Right ventricle myocardium inferior (tissue), 1 donor: ENCODE results near the gene DNAI2. TPM values are rescaled to one million over a fixed set of nuclear protein-coding genes. Genes with fewer than 3 reads are reported as not detected.

Source experiments
- ATAC-seq: fragments of 200-7000 bp; cut with Tn5 transposase; one replicate; pipeline ENCODE4 v1.9.1; 2020; ENCODE audit warnings: mild to moderate bottlenecking, moderate library complexity
- DNase-seq: peaks from one replicate; pipeline ENCODE4 v3.0.0; 2021; ENCODE audit errors: missing footprints
- intact Hi-C: fragments of 100-400 bp; cut with DNase I; formaldehyde crosslinking; loops from one replicate; pipeline ENCODE4 v1.11.0; 2022
- total RNA-seq: library from RNA; stranded (reverse); fragmentation: NEBNext Ultra II Directional; extraction: Animal tissue kit (Norgen Biotek cat#: 25700); gene quantifications from one replicate; pipeline ENCODE4 v1.2.1, GENCODE V29; 2021
- donor health status: DM: no; HTN: yes; CAD: no; lungs with severe emphysema.

The DNAI2 gene
- total RNA-seq, 1 donor from 2014 or later: not detected

- ATAC-seq (peak; percentile 93), DNase-seq (peak; percentile 62)
- intact Hi-C loops: loop anchor here (1.0 to 5.0 kb wide), 3 partner anchors 53 to 156 kb away; partner anchors contain the start of gene TTYH2
Measured at GRCh38 chr17:74295625-74296547, 21.9 kb downstream of the DNAI2 start.

DNA sequence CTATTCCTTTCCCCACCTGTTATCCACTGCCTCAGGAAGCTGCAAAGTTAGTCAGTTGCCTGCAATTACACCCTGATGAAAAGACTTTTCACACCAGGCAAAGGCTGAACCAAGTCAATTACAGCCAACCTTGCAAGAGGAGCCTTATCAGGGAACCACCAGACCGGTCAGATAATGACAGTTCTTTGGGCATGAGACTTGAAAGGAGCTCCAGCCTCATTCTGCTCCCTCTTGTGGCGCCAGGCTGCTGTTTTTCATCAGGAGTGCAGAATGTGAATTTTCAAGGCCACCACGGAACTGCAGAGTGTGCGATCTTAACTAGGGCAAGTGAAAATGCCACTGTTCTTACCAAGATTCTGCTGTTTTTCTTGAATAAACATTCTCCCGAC lies 22.5 kb downstream of the DNAI2 start:
- intact Hi-C loops: loop anchor here (1.0 to 5.0 kb wide), 3 partner anchors 53 to 156 kb away; partner anchors contain the start of gene TTYH2
- DNase-seq (peak; percentile 64), ATAC-seq (peak; percentile 86)

DNA sequence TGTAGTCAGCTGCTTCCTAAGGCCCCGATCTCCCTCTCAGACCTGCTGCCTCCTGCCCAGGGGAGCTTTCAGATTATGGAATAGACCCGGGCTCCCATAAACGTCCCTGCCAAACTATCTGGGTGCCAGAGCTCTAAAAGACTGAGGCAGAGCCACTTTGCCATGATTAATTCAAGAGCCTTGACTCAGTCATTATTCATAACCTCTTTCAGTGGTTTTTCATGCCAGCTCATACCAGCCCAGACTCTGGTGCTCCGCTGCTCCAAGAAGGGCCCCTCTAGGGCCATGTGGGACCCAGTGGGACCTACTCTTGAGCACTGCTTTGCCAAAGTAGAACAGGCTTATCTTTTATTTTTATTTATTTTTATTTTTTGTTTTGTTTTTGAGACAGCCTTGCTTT lies 23.9 kb downstream of the DNAI2 start:
- intact Hi-C loops: loop anchor here (2.0 to 5.0 kb wide), 2 partner anchors 63 to 154 kb away; partner anchors contain the start of gene BTBD17
- DNase-seq (no peak), ATAC-seq (no peak)

GRCh38 chr17:74298778-74299177 lies 24.7 kb downstream of the DNAI2 start:
- intact Hi-C loops: loop anchor here (2.0 to 5.0 kb wide), 2 partner anchors 62 to 154 kb away; partner anchors contain the start of gene BTBD17
- ATAC-seq (no peak), DNase-seq (no peak)

GRCh38 chr17:74299226-74300009 lies 25.4 kb downstream of the DNAI2 start:
- DNase-seq (peak; percentile 30), ATAC-seq (no peak)
- intact Hi-C loops: loop anchor here (2.0 to 5.0 kb wide), 4 partner anchors 55 to 193 kb away; partner anchors contain the start of gene BTBD17

DNA sequence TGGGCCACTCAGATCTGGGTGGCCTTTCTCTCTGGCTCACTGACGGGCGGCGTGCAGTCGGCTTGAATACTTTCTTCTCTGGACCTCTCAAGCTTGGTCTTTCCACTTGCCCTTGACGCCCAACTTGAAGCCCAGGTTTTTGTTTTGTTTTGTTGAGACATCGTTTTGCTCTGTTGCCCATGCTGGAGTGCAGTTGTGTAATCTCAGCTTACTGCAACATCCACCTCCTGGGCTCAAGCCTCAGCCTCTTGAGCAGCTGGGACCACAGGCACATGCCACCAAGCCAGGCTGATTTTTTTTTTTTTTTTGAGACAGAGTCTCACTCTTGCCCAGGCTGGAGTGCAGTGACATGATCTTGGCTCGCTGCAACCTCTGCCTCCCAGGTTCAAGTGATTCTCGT lies 29.3 kb downstream of the DNAI2 start:
- intact Hi-C loops: loop anchor here (5.0 kb wide), 1 partner anchor 189 kb away; no protein-coding TSS in a partner anchor
- DNase-seq (peak; percentile 18), ATAC-seq (no peak)

GRCh38 chr17:74304184-74304583 lies 30.1 kb downstream of the DNAI2 start:
- peak; percentile 14 for DNase-seq
- ATAC-seq: no peak
- intact Hi-C loops: loop anchor here (5.0 kb wide), 1 partner anchor 188 kb away; no protein-coding TSS in a partner anchor

GRCh38 chr17:74305865-74306654 lies 32.0 kb downstream of the DNAI2 start:
- peak; percentile 5 for DNase-seq
- no peak for ATAC-seq
- intact Hi-C loops: no loop called here

DNA sequence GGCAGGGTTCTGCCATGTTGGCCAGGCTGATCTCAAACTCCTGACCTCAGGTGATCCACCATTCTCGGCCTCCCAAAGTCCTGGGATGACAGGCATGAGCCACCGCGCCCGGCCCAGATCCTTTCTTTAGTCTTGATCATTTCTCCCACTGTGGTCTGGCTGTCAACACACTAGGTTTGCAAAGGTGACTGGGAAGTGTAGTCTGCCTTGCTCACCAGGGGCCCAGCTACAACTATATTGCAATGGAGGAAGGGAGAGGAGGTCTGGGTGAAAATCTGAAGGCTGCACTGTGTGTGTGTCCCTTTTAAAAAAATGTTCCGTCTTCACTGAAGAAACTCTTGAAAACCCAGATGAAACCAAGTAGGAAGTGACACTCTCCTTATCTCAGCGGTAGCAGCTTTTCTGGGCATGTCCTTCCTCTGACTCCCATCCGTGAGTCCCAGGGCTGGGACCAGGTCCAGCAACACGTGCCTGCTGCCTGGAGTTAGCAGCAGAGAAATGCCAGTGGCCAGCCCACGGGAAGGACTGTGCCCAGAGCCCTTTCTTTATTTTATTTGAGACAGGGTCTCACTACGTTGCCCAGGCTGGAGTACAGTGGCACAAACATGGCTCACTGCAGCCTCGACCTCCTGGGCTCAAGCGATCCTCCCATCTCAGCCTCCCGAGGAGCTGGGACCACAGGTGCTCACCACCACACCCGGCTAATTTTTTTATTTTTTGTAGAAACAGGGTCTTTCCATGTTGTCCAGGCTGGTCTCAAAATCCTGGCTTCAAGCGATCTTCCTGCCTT lies 34.1 kb downstream of the DNAI2 start:
- ATAC-seq (peak; percentile 84), DNase-seq (peak; percentile 82)
- intact Hi-C loops: no loop called here

DNA sequence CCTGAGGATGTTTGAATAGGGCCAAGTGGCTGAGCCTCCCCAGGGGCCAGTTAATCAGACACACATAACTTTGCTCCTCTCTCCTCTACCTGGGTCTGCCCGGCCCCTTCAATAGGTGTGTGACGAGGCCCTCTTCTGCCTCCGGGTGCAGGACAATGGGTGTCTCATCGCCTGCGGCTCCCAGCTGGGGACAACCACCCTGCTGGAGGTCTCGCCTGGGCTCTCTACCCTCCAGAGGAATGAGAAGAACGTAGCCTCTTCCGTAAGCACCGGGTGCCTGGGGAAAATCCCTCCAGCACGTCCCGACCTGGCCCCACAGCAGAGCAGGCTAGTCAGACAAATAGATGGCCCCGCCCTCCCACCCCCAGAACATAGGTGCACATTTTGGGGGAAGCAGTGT lies 35.9 kb downstream of the DNAI2 start:
- DNase-seq: peak; percentile 48
- intact Hi-C loops: no loop called here
- no peak for ATAC-seq

- DNase-seq (peak; percentile 53), ATAC-seq (no peak)
- intact Hi-C loops: no loop called here
Measured at GRCh38 chr17:74314877-74315276, 40.8 kb downstream of the DNAI2 start.

- intact Hi-C loops: no loop called here
- no peak for ATAC-seq
- peak; percentile 31 for DNase-seq
Measured at GRCh38 chr17:74316220-74316619, 42.2 kb downstream of the DNAI2 start.

- peak; percentile 61 for DNase-seq
- intact Hi-C loops: no loop called here
- ATAC-seq: no peak
Measured at GRCh38 chr17:74317071-74317470, 43.0 kb downstream of the DNAI2 start.

- intact Hi-C loops: no loop called here
- DNase-seq (no peak), ATAC-seq (no peak)
Measured at GRCh38 chr17:74318391-74318790, 44.4 kb downstream of the DNAI2 start.

- intact Hi-C loops: no loop called here
- ATAC-seq (no peak), DNase-seq (no peak)
Measured at GRCh38 chr17:74324521-74324920, 50.5 kb downstream of the DNAI2 start.

GRCh38 chr17:74325376-74325742 lies 51.3 kb downstream of the DNAI2 start:
- intact Hi-C loops: no loop called here
- ATAC-seq (no peak), DNase-seq (no peak)

GRCh38 chr17:74325743-74326379 lies 51.8 kb downstream of the DNAI2 start, which contains the start of gene KIF19:
Gene KIF19, plus strand, starts transcription at chr17:74326226. Its CDS starts 124 bp downstream, at chr17:74326350.
- ATAC-seq (peak; percentile 80), DNase-seq (peak; percentile 77)
- intact Hi-C loops: no loop called here
